ENCODE data around the gene NDST4.

The NDST4 gene

GRCh38 chr4:114785570-114785969 is 327.9 kb downstream of the NDST4 start:
- no peak for DNase-seq (ENCODE audit: low spot score)

GRCh38 chr4:114783215-114783595 is 330.2 kb downstream of the NDST4 start:
- no peak for DNase-seq (ENCODE audit: low spot score)

GRCh38 chr4:114782415-114783214 is 330.8 kb downstream of the NDST4 start:
- DNase-seq (ENCODE audit: low spot score), result no peak

GRCh38 chr4:114780205-114780604 is 333.2 kb downstream of the NDST4 start:
- no peak for DNase-seq (ENCODE audit: low spot score)
